Transverse colon (tissue), 4 donors: Measurements from ENCODE around the gene CYSTM1. TPM values are rescaled to one million over a fixed set of nuclear protein-coding genes. Genes with fewer than 3 reads are reported as not detected.

Source experiments
- DNase-seq: peaks from one replicate; pipeline ENCODE4 v3.0.0-alpha.2; 2019
- H3K27ac ChIP-seq, 4 donors: fragments of 200-600 bp; sonication (generic); 2 replicates each; pipeline ENCODE4 v1.5.1; 2016 to 2018; ENCODE audit warnings: inconsistent platforms in 4 of 4
- H3K27me3 ChIP-seq: fragments of 200-600 bp; sonication (generic); 2 replicates; pipeline ENCODE4 v1.5.1; 2017; ENCODE audit warnings: inconsistent platforms
- H3K36me3 ChIP-seq, 4 donors: fragments of 200-600 bp; sonication (generic); 2 replicates each; pipeline ENCODE4 v1.5.1; 2017 to 2019; ENCODE audit warnings: inconsistent platforms in 4 of 4
- H3K4me1 ChIP-seq, 4 donors: fragments of 200-600 bp; sonication (generic); 2 replicates each; pipeline ENCODE4 v1.5.1; 2017 to 2020; ENCODE audit warnings: inconsistent platforms in 4 of 4
- H3K4me3 ChIP-seq, 4 donors: fragments of 200-600 bp; sonication (generic); 1 replicate in 1 of 4; 2 replicates in 3 of 4; pipeline versions ENCODE4 v1.5.1 to v1.6.1; 2017 to 2019; ENCODE audit warnings: inconsistent platforms in 4 of 4
- H3K9me3 ChIP-seq, 2 donors: fragments of 200-600 bp; sonication (generic); 2 replicates each; pipeline ENCODE4 v1.5.1; 2017 to 2019; ENCODE audit warnings: inconsistent platforms in 2 of 2
- CTCF ChIP-seq, 5 experiments: fragments of 200-600 bp in 3 of 5; fragments of 450-650 bp in 2 of 5; sonication (generic) in 3 of 5; IDR thresholded peaks; 1 replicate in 2 of 5; 2 replicates in 3 of 5; pipeline ENCODE4 v1.5.1; 2016 to 2017; ENCODE audit warnings: antibody characterized with exemption in 5 of 5, inconsistent platforms in 3 of 5, mild to moderate bottlenecking in 2 of 5, moderate library complexity in 1 of 5
- EP300 ChIP-seq: sonication (generic); formaldehyde crosslinking; IDR thresholded peaks from one replicate; pipeline ENCODE4 v1.6.1; 2017; ENCODE audit warnings: antibody characterized with exemption, low read depth
- POLR2A ChIP-seq: fragments of 450-650 bp; IDR thresholded peaks from one replicate; pipeline ENCODE4 v1.6.1; 2016; ENCODE audit warnings: antibody characterized with exemption, mild to moderate bottlenecking, moderate library complexity
- POLR2AphosphoS5 ChIP-seq, 3 donors: sonication (generic); formaldehyde crosslinking; IDR thresholded peaks; one replicate each; pipeline ENCODE4 v1.6.1; 2016; ENCODE audit warnings: antibody characterized with exemption in 3 of 3
- WGBS, 2 donors: methylation state at CpG; one replicate each; pipeline ENCODE4 v1.1.5; 2018; ENCODE audit warnings: low coverage in 1 of 2; 5-methylcytosine and 5-hydroxymethylcytosine counted together
- in situ Hi-C, 4 donors: fragments of 200-750 bp; cut with MboI; loops; one replicate each; pipeline versions ENCODE4 v1.15.0 to v1.15.1; 2017; ENCODE audit warnings: low sequenced_read_pairs in 3 of 4, low pct_ligation_motif_present in 1 of 4, low pct_unique_long_range_greater_than_20kb in 1 of 4
- intact Hi-C: fragments of 100-400 bp; cut with DNase I; formaldehyde crosslinking; loops from one replicate; pipeline ENCODE4 v1.15.1; 2023; ENCODE audit warnings: low total_unique reads
- total RNA-seq, 4 donors: library from RNA; depleted of rRNA; stranded (reverse); fragments of >200 nt; gene quantifications; one replicate each; pipeline ENCODE4 v1.1.0, GENCODE V29; 2016

Gene CYSTM1
- total RNA-seq, 4 donors from 2014 or later: 32.8 to 264 (median 107) TPM

- intact Hi-C loops (loop anchor here (10.0 kb wide), 1 partner anchor 374 kb away; no protein-coding TSS in a partner anchor), in situ Hi-C loops (loop anchor here (5.0 to 25.0 kb wide), 3 partner anchors 84 to 372 kb away; partner anchors contain the start of gene PSD2 (in 3 of the 4))
- Histone ChIP-seq H3K4me1 (peaks cover 3 to 18% (median 9%) of the 10 kb centered on the region in 4 donors), H3K27ac (no peak overlapping the region), H3K9me3 (no peaks in the 10 kb centered on the region), H3K4me3 (no peak overlapping the region), H3K36me3 (no peaks in the 10 kb centered on the region), H3K27me3 (no peaks in the 10 kb centered on the region)
- TF ChIP-seq POLR2A: no peak
- no peak for TF ChIP-seq CTCF (IDR thresholded peaks at IDR 0.05)
- TF ChIP-seq EP300: no peak
- no peak for TF ChIP-seq POLR2AphosphoS5 (IDR thresholded peaks at IDR 0.05)
- WGBS, 2 donors: 53 to 85% methylated on average over 2 to 7 of the region's 7 CpGs
- no peak for DNase-seq
These were observed 15.7 kb upstream of the CYSTM1 start for GRCh38 chr5:140159014-140159927.

GRCh38 chr5:140162275-140162674 lies 12.7 kb upstream of the CYSTM1 start:
- no peaks in the 10 kb centered on the region for H3K9me3 ChIP-seq
- no peaks in the 10 kb centered on the region for H3K27me3 ChIP-seq
- H3K36me3 ChIP-seq: no peaks in the 10 kb centered on the region
- 81 to 82% methylated on average over 4 to 5 of the region's 5 CpGs for WGBS, 2 donors
- TF ChIP-seq CTCF (IDR thresholded peaks at IDR 0.05) (no peak), EP300 (no peak), POLR2A (no peak), POLR2AphosphoS5 (IDR thresholded peaks at IDR 0.05) (no peak)
- no peak overlapping the region for H3K4me3 ChIP-seq
- intact Hi-C loops (no loop called here), in situ Hi-C loops (loop anchor here in 3 of 4 donors (25.0 kb wide), 1 partner anchor 375 kb away; the partner anchor contains the start of gene PSD2 (in 3 of the 3))
- no peak for DNase-seq
- no peak overlapping the region for H3K27ac ChIP-seq
- H3K4me1 ChIP-seq: peaks cover 5 to 29% (median 12%) of the 10 kb centered on the region in 4 donors

GRCh38 chr5:140162781-140163180 lies 12.2 kb upstream of the CYSTM1 start:
- Histone ChIP-seq H3K36me3 (no peaks in the 10 kb centered on the region), H3K9me3 (no peaks in the 10 kb centered on the region), H3K4me3 (no peak overlapping the region), H3K27ac (no peak overlapping the region), H3K27me3 (no peaks in the 10 kb centered on the region), H3K4me1 (peaks cover 5 to 25% (median 10%) of the 10 kb centered on the region in 4 donors)
- DNase-seq: no peak
- intact Hi-C loops: no loop called here
- TF ChIP-seq CTCF (IDR thresholded peaks at IDR 0.05) (no peak), EP300 (no peak), POLR2A (no peak), POLR2AphosphoS5 (IDR thresholded peaks at IDR 0.05) (no peak)
- WGBS, 2 donors: 79% methylated on average over 5 of the region's 5 CpGs; no CpG with 5 or more reads in 1 of the 2 donors
- in situ Hi-C loops: loop anchor here in 3 of 4 donors (25.0 kb wide), 1 partner anchor 375 kb away; the partner anchor contains the start of gene PSD2 (in 3 of the 3)
